Measurements from ENCODE around the gene TMEM79.

DNA sequence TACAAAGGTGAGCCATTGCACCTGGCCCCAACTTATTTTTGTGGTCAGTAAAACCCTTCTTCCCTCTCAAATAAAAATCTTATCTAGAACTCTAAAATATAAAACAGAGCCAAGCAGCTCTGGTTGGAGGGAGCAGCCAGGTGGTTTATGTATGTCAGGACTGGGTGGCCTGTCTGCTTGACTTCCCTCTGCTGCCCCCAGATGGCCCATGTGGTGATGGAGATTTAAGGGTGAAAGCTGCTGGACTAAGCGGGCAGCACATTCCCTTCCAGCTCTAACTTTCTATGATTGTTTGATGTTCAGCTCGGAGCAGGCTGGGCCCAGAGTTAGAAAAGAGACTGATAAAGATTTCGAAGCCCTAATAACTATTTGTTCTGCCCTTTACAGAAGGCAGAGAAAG, 24.3 kb upstream of the TMEM79 start:
- TF ChIP-seq, protein P1, sequence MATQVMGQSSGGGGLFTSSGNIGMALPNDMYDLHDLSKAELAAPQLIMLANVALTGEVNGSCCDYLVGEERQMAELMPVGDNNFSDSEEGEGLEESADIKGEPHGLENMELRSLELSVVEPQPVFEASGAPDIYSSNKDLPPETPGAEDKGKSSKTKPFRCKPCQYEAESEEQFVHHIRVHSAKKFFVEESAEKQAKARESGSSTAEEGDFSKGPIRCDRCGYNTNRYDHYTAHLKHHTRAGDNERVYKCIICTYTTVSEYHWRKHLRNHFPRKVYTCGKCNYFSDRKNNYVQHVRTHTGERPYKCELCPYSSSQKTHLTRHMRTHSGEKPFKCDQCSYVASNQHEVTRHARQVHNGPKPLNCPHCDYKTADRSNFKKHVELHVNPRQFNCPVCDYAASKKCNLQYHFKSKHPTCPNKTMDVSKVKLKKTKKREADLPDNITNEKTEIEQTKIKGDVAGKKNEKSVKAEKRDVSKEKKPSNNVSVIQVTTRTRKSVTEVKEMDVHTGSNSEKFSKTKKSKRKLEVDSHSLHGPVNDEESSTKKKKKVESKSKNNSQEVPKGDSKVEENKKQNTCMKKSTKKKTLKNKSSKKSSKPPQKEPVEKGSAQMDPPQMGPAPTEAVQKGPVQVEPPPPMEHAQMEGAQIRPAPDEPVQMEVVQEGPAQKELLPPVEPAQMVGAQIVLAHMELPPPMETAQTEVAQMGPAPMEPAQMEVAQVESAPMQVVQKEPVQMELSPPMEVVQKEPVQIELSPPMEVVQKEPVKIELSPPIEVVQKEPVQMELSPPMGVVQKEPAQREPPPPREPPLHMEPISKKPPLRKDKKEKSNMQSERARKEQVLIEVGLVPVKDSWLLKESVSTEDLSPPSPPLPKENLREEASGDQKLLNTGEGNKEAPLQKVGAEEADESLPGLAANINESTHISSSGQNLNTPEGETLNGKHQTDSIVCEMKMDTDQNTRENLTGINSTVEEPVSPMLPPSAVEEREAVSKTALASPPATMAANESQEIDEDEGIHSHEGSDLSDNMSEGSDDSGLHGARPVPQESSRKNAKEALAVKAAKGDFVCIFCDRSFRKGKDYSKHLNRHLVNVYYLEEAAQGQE (IDR thresholded peaks at IDR 0.05; ENCODE audit: unreplicated experiment), result no peak
- TF ChIP-seq, protein P2, sequence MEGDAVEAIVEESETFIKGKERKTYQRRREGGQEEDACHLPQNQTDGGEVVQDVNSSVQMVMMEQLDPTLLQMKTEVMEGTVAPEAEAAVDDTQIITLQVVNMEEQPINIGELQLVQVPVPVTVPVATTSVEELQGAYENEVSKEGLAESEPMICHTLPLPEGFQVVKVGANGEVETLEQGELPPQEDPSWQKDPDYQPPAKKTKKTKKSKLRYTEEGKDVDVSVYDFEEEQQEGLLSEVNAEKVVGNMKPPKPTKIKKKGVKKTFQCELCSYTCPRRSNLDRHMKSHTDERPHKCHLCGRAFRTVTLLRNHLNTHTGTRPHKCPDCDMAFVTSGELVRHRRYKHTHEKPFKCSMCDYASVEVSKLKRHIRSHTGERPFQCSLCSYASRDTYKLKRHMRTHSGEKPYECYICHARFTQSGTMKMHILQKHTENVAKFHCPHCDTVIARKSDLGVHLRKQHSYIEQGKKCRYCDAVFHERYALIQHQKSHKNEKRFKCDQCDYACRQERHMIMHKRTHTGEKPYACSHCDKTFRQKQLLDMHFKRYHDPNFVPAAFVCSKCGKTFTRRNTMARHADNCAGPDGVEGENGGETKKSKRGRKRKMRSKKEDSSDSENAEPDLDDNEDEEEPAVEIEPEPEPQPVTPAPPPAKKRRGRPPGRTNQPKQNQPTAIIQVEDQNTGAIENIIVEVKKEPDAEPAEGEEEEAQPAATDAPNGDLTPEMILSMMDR (conservative IDR thresholded peaks at IDR 0.05; ENCODE audit: low read depth in 2 of 2), result peak; percentile 13 to 50; a peak in 3 of 4 replicates
- no peak for TF ChIP-seq EZH2 (IDR thresholded peaks at IDR 0.05; ENCODE audit: low read depth, unreplicated experiment)
- TF ChIP-seq EZH2phosphoT487 (IDR thresholded peaks at IDR 0.05; ENCODE audit: unreplicated experiment), result no peak

Measured in GM23338 (cell line).